HFF-Myc (cell line): ENCODE data around the gene MAGEA3.
"Not testable (repeated sequence)": the region's sequence is repeated elsewhere in the genome, so short reads cannot be mapped to it uniquely, and the experiment has no call there.

Source experiments
- DNase-seq: peaks from one replicate; pipeline ENCODE4 v3.0.0-alpha.2; 2011; ENCODE audit warnings: low read depth; ENCODE audit errors: extremely low read depth
- H3K4me3 ChIP-seq: replicated peaks from 2 replicates; pipeline ENCODE4 v1.5.1; 2011; ENCODE audit warnings: low read depth, mild to moderate bottlenecking, control low read depth, low read length
- TF ChIP-seq, protein P1 (sequence below): IDR thresholded peaks from 2 replicates; pipeline ENCODE4 v1.5.1; 2012; ENCODE audit warnings: mild to moderate bottlenecking, low read depth, low read length, control low read depth; ENCODE audit errors: missing control alignments

Gene MAGEA3

DNA sequence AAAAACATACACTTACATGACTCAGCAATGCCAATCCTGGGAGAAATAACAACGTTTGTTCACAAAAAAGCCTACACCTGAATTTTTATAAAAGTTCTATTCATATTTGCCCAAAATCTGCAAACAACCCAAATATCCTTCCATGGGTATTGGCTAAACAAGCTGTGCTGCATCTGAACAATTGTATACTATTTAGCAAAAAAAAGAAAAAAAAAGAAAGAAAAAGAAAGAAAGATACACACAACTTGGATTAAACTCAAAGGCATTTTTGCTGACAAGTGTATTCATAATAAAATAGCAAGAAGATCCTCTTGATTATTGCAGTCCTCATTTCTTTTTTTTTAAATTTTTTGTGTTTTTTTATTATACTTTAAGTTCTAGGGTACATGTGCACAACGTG is 24.5 kb upstream of the MAGEA3 start:
- no peak overlapping the region for H3K4me3 ChIP-seq
- DNase-seq: no peak
- TF ChIP-seq, protein P1, sequence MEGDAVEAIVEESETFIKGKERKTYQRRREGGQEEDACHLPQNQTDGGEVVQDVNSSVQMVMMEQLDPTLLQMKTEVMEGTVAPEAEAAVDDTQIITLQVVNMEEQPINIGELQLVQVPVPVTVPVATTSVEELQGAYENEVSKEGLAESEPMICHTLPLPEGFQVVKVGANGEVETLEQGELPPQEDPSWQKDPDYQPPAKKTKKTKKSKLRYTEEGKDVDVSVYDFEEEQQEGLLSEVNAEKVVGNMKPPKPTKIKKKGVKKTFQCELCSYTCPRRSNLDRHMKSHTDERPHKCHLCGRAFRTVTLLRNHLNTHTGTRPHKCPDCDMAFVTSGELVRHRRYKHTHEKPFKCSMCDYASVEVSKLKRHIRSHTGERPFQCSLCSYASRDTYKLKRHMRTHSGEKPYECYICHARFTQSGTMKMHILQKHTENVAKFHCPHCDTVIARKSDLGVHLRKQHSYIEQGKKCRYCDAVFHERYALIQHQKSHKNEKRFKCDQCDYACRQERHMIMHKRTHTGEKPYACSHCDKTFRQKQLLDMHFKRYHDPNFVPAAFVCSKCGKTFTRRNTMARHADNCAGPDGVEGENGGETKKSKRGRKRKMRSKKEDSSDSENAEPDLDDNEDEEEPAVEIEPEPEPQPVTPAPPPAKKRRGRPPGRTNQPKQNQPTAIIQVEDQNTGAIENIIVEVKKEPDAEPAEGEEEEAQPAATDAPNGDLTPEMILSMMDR: no peak

DNA sequence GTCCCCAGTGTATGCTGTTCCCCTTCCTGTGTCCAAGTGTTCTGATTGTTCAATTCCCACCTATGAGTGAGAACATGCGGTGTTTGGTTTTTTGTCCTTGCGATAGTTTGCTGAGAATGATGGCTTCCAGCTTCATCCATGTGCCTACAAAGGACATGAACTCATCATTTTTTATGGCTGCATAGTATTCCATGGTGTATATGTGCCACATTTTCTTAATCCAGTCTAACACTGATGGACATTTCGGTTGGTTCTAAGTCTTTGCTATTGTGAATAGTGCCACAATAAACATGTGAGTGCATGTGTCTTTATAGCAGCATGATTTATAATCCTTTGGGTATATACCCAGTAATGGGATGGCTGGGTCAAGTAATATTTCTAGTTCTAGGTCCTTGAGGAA is 23.9 kb upstream of the MAGEA3 start:
- DNase-seq, H3K4me3 ChIP-seq: not testable (repeated sequence)

DNA sequence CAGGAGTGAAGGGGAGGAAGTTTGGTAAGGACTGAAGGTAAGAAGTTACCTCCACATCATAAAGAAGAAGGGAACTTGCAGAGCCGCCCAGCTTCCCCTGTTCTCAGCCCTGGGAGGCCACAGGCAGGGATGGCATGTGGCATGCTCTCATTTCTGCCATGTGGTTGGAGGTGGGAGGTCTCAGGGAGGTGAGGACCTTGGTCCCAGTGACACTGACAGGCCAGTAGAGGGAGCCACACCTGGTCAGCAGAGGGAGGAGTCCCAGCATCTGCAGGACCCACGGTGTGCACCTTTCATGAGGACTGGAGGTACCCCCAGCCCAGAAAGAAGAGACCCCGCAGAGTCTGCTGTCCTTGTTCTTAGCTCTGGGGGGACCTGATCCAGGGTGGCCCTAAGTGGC is 17.6 kb upstream of the MAGEA3 start:
- not testable (repeated sequence) for DNase-seq, H3K4me3 ChIP-seq

DNA sequence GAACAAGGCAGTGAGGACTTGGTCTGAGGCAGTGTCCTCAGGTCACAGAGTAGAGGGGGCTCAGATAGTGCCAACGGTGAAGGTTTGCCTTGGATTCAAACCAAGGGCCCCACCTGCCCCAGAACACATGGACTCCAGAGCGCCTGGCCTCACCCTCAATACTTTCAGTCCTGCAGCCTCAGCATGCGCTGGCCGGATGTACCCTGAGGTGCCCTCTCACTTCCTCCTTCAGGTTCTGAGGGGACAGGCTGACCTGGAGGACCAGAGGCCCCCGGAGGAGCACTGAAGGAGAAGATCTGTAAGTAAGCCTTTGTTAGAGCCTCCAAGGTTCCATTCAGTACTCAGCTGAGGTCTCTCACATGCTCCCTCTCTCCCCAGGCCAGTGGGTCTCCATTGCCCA is 1.8 kb downstream of the MAGEA3 start:
- not testable (repeated sequence) for H3K4me3 ChIP-seq, DNase-seq

DNA sequence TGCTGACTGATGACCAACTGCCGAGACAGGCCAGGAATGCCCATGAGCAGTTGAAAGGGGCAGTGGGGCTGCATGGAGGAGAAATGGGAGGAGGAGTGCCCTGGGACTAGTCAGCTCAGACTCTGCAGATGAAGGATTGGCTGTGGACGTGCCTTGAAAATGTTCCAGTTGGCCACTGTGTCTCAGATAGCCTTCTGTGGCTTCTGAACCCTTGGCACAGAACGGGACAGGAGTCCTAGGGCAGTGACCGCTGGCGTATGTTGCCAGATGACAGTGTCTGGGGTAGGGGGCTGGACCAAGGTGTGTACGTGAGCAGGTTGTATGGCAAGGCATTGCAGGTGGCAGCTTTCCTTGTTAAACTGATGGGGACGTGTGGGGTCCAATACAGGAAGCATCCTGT is 7.9 kb downstream of the MAGEA3 start:
- H3K4me3 ChIP-seq, DNase-seq: not testable (repeated sequence)

DNA sequence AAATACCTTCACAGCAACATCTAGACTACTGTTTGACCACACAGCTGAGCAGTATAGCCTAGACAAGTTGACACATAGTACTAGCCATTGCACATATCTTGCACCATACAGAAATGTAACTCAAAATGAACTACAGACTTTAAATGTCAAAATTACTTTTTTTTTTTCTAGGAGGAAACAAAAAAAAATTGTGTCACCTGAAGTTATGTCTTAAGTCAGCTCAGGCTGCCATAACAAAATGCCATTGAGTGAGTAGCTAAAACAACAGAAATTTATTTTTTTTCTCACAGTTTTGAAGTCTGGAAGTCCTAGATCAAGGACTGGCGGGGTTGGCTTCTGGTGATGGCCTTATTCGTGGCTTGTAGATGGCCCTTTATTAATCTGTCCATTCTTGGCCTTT is 10.6 kb downstream of the MAGEA3 start, which contains the start of gene CSAG2:
Gene CSAG2 (minus strand): TSS at position 101 of the 400 bp plus-strand sequence. CDS start 161 bp downstream, outside the sequence.
- DNase-seq, H3K4me3 ChIP-seq: not testable (repeated sequence)

DNA sequence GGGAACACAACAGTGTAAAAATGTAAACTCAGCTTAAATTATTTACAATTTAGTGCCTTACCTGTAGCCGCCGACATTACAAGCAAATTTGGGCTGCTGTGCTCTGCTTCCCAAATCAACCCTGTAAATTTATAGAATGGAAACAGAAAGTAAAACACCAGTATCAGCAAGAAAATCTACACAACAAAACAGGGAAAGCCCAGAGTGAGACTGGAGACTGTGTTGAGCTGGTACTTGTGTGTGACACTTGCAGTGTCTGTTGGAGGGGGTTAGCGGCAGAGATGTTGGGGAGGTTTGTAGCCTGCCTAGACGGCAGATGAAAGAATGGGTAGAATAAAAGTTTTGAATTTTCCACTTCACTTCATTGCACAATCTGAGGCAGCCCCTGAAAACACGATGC is 14.6 kb downstream of the MAGEA3 start:
- DNase-seq: not testable (repeated sequence)

DNA sequence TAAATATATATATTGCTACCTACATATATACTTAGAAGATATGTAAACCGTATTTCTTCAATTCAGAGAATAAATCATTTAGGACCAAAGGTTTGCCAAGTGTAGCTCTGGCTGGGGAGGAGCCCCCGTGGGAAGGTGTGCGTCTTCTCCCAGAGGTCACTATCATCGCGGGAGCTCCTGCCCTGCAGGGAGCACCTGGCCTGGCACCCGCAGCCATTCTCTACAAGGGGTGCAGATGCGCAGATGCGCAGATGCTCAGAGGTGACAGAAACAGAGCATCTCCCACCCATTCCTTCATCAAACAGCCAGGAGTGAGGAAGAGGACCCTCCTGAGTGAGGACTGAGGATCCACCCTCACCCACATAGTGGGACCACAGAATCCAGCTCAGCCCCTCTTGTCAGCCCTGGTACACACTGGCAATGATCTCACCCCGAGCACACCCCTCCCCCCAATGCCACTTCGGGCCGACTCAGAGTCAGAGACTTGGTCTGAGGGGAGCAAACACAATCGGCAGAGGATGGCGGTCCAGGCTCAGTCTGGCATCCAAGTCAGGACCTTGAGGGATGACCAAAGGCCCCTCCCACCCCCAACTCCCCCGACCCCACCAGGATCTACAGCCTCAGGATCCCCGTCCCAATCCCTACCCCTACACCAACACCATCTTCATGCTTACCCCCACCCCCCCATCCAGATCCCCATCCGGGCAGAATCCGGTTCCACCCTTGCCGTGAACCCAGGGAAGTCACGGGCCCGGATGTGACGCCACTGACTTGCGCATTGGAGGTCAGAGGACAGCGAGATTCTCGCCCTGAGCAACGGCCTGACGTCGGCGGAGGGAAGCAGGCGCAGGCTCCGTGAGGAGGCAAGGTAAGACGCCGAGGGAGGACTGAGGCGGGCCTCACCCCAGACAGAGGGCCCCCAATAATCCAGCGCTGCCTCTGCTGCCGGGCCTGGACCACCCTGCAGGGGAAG is 15.5 kb downstream of the MAGEA3 start, which contains the start of gene MAGEA2B:
Gene MAGEA2B (plus strand): TSS at position 814 of the 973 bp plus-strand sequence. CDS start 2,479 bp downstream, outside the sequence.
- DNase-seq, H3K4me3 ChIP-seq: not testable (repeated sequence)

More for the DNA sequence above, 14.6 kb downstream of the MAGEA3 start:
- H3K4me3 ChIP-seq: not testable (repeated sequence)

DNA sequence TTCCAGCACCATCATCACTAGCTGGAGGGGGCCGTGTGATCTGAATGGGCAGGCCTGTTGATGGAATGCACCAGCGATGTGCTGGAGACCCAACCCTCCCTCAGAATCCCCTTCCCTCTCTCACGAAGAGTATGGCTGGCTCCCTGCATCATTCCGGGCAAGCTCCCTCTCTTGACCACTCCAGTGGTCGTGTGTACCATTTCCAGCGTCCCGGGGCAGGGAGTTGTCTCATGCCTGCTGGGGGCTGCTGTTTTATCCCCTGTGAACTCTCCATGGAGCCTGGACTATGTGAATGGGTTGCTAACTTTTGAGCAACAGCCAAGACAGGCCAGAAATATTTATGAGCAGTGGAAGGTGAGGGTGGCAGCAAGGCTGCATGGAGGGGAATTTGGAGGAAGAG is 26.8 kb downstream of the MAGEA3 start:
- no peak overlapping the region for H3K4me3 ChIP-seq
- TF ChIP-seq, protein P1: no peak

DNA sequence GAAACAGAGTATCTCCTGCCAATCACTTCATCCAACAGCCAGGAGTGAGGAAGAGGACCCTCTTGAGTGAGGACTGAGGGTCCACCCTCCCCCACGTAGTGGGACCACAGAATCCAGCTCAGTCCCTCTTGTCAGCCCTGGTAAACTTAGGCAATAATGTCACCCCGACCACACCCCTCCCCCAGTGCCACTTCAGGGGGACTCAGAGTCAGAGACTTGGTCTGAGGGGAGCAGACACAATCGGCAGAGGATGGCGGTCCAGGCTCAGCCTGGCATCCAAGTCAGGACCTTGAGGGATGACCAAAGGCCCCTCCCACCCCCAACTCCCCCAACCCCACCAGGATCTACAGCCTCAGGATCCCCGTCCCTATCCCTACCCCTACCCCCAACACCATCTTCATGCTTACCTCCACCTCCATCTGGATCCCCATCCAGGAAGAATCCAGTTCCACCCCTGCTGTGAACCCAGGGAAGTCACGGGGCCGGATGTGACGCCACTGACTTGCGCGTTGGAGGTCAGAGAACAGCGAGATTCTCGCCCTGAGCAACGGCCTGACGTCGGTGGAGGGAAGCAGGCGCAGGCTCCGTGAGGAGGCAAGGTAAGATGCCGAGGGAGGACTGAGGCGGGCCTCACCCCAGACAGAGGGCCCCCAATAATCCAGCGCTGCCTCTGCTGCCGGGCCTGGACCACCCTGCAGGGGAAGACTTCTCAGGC is 34.8 kb downstream of the MAGEA3 start, which contains the start of the genes CSAG1 and MAGEA12:
Gene CSAG1 (minus strand): TSS at position 461 of the 715 bp plus-strand sequence. CDS start 1,261 bp downstream, outside the sequence.
Gene MAGEA12 (plus strand): TSS at position 497 of the 715 bp plus-strand sequence. CDS start 2,405 bp downstream, outside the sequence.
- TF ChIP-seq, protein P1: no peak
- H3K4me3 ChIP-seq: no peak within 1 kb of the TSS
- no peak for DNase-seq

More for the DNA sequence above, 26.8 kb downstream of the MAGEA3 start:
- DNase-seq: no peak

DNA sequence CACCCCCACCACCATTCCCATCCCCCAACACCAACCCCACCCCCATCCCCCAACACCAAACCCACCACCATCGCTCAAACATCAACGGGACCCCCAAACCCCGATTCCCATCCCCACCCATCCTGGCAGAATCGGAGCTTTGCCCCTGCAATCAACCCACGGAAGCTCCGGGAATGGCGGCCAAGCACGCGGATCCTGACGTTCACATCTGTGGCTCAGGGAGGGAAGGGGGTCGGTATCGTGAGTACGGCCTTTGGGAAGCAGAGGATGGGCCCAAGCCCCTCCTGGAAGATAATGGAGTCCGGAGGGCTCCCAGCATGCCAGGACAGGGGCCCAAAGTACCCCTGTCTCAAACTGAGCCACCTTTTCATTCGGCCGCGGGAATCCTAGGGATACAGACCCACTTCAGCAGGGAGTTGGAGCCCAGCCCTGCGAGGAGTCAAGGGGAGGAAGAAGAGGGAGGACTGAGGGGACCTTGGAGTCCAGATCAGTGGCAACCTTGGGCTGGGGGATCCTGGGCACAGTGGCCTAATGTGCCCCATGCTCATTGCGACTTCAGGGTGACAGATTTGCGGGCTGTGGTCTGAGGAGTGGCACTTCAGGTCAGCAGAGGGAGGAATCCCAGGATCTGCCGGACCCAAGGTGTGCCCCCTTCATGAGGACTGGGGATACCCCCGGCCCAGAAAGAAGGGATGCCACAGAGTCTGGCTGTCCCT is 35.7 kb downstream of the MAGEA3 start:
- not testable (repeated sequence) for DNase-seq, H3K4me3 ChIP-seq
